ENCODE results near the gene CLCNKB.
A peak's percentile ranks its signal among the peaks of the same experiment; 100 is the strongest.
"Not testable (repeated sequence)": the region's sequence is repeated elsewhere in the genome, so short reads cannot be mapped to it uniquely, and the experiment has no call there.

Gene CLCNKB

GRCh38 chr1:16015491-16015890, 28.1 kb upstream of the CLCNKB start:
- DNase-seq, result no peak

- DNase-seq, result no peak
Measured at GRCh38 chr1:16015960-16016901, 27.4 kb upstream of the CLCNKB start.

GRCh38 chr1:16017076-16017460, 26.5 kb upstream of the CLCNKB start:
- no peak for DNase-seq

GRCh38 chr1:16017461-16018303, 25.9 kb upstream of the CLCNKB start, which contains the start of gene HSPB7:
Gene HSPB7 (minus strand): TSS chr1:16018043. CDS start chr1:16017963, 80 bp downstream.
- no peak for DNase-seq

- no peak for DNase-seq
Measured at GRCh38 chr1:16018308-16018707, 25.3 kb upstream of the CLCNKB start.

GRCh38 chr1:16018749-16019643, 24.6 kb upstream of the CLCNKB start:
- DNase-seq, result no peak

GRCh38 chr1:16019644-16020277, 23.8 kb upstream of the CLCNKB start:
- DNase-seq, result no peak

GRCh38 chr1:16020325-16020724, 23.3 kb upstream of the CLCNKB start:
- no peak for DNase-seq

GRCh38 chr1:16020878-16021277, 22.7 kb upstream of the CLCNKB start:
- DNase-seq, result not testable (repeated sequence)

GRCh38 chr1:16021681-16022080, 21.9 kb upstream of the CLCNKB start, which contains the start of gene CLCNKA:
Gene CLCNKA (plus strand): TSS chr1:16022036. CDS start chr1:16022620, 584 bp downstream.
- no peak for DNase-seq

GRCh38 chr1:16022393-16022792, 21.2 kb upstream of the CLCNKB start:
- no peak for DNase-seq

- no peak for DNase-seq
Measured at GRCh38 chr1:16023050-16023653, 20.4 kb upstream of the CLCNKB start.

GRCh38 chr1:16026302-16026701, 17.3 kb upstream of the CLCNKB start:
- DNase-seq, result not testable (repeated sequence)

- DNase-seq, result no peak
Measured at GRCh38 chr1:16026723-16027484, 16.7 kb upstream of the CLCNKB start.

GRCh38 chr1:16028237-16029002, 15.2 kb upstream of the CLCNKB start:
- no peak for DNase-seq

GRCh38 chr1:16029003-16029268, 14.6 kb upstream of the CLCNKB start:
- DNase-seq, result not testable (repeated sequence)

GRCh38 chr1:16029288-16029687, 14.3 kb upstream of the CLCNKB start:
- DNase-seq, result no peak

- no peak for DNase-seq
Measured at GRCh38 chr1:16031551-16031950, 12.0 kb upstream of the CLCNKB start.

GRCh38 chr1:16032388-16033102, 11.0 kb upstream of the CLCNKB start:
- peak; percentile 76 to 80 for DNase-seq
